SK-N-SH treated with all-trans-retinoic acid at 6 μM for 48 hours (cell line): ENCODE measurements around the gene CRYGB.

ENCODE experiments used
- ATAC-seq: fragments of 200-7000 bp; cut with Tn5 transposase; 3 replicates; pipeline ENCODE4 v1.9.1; 2020; ENCODE audit warnings: mild to moderate bottlenecking, moderate library complexity
- BACH2 ChIP-seq: fragments of 250-450 bp; sonication (Bioruptor Pico); IDR thresholded peaks from 2 replicates; pipeline ENCODE4 v1.9.0; 2021; ENCODE audit warnings: mild to moderate bottlenecking, borderline replicate concordance
- CSDC2 ChIP-seq: fragments of 250-450 bp; sonication (Bioruptor Pico); IDR thresholded peaks from 2 replicates; pipeline ENCODE4 v1.5.0; 2020; ENCODE audit warnings: mild to moderate bottlenecking, moderate library complexity
- ESRRG ChIP-seq: fragments of 250-450 bp; sonication (Bioruptor Pico); IDR thresholded peaks from 2 replicates; pipeline ENCODE4 v1.6.1; 2021; ENCODE audit warnings: mild to moderate bottlenecking
- ISL1 ChIP-seq: fragments of 250-450 bp; sonication (Bioruptor Pico); IDR thresholded peaks from 2 replicates; pipeline ENCODE4 v2.1.2; 2022; ENCODE audit warnings: mild to moderate bottlenecking, moderate library complexity
- OSR1 ChIP-seq: fragments of 250-450 bp; sonication (Bioruptor Pico); IDR thresholded peaks from 2 replicates; pipeline ENCODE4 v1.8.0; 2022; ENCODE audit warnings: moderate library complexity, mild to moderate bottlenecking, inconsistent platforms
- PPARA ChIP-seq: fragments of 250-450 bp; sonication (Bioruptor Pico); IDR thresholded peaks from 2 replicates; pipeline ENCODE4 v1.5.0; 2020; ENCODE audit warnings: mild to moderate bottlenecking, borderline replicate concordance
- RARB ChIP-seq: fragments of 250-450 bp; sonication (Bioruptor Pico); IDR thresholded peaks from 2 replicates; pipeline ENCODE4 v1.8.0; 2021; ENCODE audit warnings: mild to moderate bottlenecking, moderate library complexity
- SNAI2 ChIP-seq: fragments of 250-450 bp; sonication (Bioruptor Pico); IDR thresholded peaks from 2 replicates; pipeline ENCODE4 v1.5.0; 2020; ENCODE audit warnings: mild to moderate bottlenecking, moderate library complexity
- TOX ChIP-seq: fragments of 250-450 bp; sonication (Bioruptor Pico); IDR thresholded peaks from 2 replicates; pipeline ENCODE4 v1.8.0; 2021; ENCODE audit warnings: mild to moderate bottlenecking, moderate library complexity, borderline replicate concordance
- ZFP3 ChIP-seq: fragments of 250-450 bp; sonication (Bioruptor Pico); IDR thresholded peaks from 2 replicates; pipeline ENCODE4 v1.5.0; 2020; ENCODE audit warnings: mild to moderate bottlenecking, moderate library complexity
- ZFP30 ChIP-seq: fragments of 450-650 bp; formaldehyde crosslinking; IDR thresholded peaks from 2 replicates; pipeline ENCODE4 v1.5.0; 2022; ENCODE audit warnings: mild to moderate bottlenecking, moderate library complexity
- ZNF565 ChIP-seq: fragments of 450-650 bp; formaldehyde crosslinking; conservative IDR thresholded peaks from 2 replicates; pipeline ENCODE4 v1.5.0; 2020; ENCODE audit warnings: low read depth, mild to moderate bottlenecking, moderate library complexity
- ZNF70 ChIP-seq: fragments of 450-650 bp; formaldehyde crosslinking; IDR thresholded peaks from 2 replicates; pipeline ENCODE4 v1.5.0; 2020; ENCODE audit warnings: mild to moderate bottlenecking, moderate library complexity
- ZNF8 ChIP-seq: fragments of 450-650 bp; formaldehyde crosslinking; IDR thresholded peaks from 2 replicates; pipeline ENCODE4 v1.5.0; 2020; ENCODE audit warnings: mild to moderate bottlenecking, moderate library complexity
- TF ChIP-seq, protein P1 (sequence below): fragments of 250-450 bp; sonication (Bioruptor Pico); IDR thresholded peaks from 2 replicates; pipeline ENCODE4 v1.5.1; 2021; ENCODE audit warnings: mild to moderate bottlenecking, moderate library complexity
- TF ChIP-seq, protein P2 (sequence below): fragments of 250-450 bp; sonication (Bioruptor Pico); IDR thresholded peaks from 2 replicates; pipeline ENCODE4 v1.5.0; 2020; ENCODE audit warnings: mild to moderate bottlenecking, moderate library complexity
- TF ChIP-seq, protein P3 (sequence below): fragments of 250-450 bp; sonication (Bioruptor Pico); IDR thresholded peaks from 2 replicates; pipeline ENCODE4 v1.8.0; 2020; ENCODE audit warnings: mild to moderate bottlenecking, moderate library complexity, borderline replicate concordance
- TF ChIP-seq, protein P4 (sequence below): fragments of 250-450 bp; sonication (Bioruptor Pico); IDR thresholded peaks from 2 replicates; pipeline ENCODE4 v1.5.1; 2020; ENCODE audit warnings: low read depth, mild to moderate bottlenecking, moderate library complexity
- TF ChIP-seq, protein P5 (sequence below): fragments of 250-450 bp; sonication (Bioruptor Pico); IDR thresholded peaks from 2 replicates; pipeline ENCODE4 v1.8.0; 2021; ENCODE audit warnings: low read depth, mild to moderate bottlenecking, moderate library complexity, borderline replicate concordance

Gene CRYGB

DNA sequence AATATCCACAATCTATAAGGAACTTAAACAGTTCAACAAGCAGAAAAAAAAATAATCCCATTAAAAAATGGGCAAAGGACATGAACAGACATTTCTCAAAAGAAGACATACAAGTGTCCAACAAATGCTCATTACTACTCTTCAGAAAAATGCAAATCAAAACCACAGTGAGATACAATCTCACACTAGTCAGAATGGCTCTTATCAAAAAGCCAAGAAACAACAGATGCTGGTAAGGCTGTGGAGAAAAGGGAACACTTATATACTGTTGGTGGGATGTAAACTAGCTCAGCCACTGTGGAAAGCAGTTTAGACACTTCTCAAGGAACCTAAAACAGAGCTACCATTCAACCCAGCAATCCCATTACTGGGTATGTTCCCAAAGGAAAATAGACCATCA is 7.2 kb upstream of the CRYGB start:
- TF ChIP-seq OSR1 (CRISPR knock-in tag) (no peak), ZNF70 (CRISPR knock-in tag) (no peak), SNAI2 (CRISPR knock-in tag) (no peak), TOX (CRISPR knock-in tag) (no peak), RARB (CRISPR knock-in tag) (no peak)
- TF ChIP-seq, protein P1, sequence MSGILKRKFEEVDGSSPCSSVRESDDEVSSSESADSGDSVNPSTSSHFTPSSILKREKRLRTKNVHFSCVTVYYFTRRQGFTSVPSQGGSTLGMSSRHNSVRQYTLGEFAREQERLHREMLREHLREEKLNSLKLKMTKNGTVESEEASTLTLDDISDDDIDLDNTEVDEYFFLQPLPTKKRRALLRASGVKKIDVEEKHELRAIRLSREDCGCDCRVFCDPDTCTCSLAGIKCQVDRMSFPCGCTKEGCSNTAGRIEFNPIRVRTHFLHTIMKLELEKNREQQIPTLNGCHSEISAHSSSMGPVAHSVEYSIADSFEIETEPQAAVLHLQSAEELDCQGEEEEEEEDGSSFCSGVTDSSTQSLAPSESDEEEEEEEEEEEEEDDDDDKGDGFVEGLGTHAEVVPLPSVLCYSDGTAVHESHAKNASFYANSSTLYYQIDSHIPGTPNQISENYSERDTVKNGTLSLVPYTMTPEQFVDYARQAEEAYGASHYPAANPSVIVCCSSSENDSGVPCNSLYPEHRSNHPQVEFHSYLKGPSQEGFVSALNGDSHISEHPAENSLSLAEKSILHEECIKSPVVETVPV = no peak
- TF ChIP-seq, protein P2, sequence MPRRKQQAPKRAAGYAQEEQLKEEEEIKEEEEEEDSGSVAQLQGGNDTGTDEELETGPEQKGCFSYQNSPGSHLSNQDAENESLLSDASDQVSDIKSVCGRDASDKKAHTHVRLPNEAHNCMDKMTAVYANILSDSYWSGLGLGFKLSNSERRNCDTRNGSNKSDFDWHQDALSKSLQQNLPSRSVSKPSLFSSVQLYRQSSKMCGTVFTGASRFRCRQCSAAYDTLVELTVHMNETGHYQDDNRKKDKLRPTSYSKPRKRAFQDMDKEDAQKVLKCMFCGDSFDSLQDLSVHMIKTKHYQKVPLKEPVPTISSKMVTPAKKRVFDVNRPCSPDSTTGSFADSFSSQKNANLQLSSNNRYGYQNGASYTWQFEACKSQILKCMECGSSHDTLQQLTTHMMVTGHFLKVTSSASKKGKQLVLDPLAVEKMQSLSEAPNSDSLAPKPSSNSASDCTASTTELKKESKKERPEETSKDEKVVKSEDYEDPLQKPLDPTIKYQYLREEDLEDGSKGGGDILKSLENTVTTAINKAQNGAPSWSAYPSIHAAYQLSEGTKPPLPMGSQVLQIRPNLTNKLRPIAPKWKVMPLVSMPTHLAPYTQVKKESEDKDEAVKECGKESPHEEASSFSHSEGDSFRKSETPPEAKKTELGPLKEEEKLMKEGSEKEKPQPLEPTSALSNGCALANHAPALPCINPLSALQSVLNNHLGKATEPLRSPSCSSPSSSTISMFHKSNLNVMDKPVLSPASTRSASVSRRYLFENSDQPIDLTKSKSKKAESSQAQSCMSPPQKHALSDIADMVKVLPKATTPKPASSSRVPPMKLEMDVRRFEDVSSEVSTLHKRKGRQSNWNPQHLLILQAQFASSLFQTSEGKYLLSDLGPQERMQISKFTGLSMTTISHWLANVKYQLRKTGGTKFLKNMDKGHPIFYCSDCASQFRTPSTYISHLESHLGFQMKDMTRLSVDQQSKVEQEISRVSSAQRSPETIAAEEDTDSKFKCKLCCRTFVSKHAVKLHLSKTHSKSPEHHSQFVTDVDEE (CRISPR knock-in tag) = no peak
- TF ChIP-seq, protein P3, sequence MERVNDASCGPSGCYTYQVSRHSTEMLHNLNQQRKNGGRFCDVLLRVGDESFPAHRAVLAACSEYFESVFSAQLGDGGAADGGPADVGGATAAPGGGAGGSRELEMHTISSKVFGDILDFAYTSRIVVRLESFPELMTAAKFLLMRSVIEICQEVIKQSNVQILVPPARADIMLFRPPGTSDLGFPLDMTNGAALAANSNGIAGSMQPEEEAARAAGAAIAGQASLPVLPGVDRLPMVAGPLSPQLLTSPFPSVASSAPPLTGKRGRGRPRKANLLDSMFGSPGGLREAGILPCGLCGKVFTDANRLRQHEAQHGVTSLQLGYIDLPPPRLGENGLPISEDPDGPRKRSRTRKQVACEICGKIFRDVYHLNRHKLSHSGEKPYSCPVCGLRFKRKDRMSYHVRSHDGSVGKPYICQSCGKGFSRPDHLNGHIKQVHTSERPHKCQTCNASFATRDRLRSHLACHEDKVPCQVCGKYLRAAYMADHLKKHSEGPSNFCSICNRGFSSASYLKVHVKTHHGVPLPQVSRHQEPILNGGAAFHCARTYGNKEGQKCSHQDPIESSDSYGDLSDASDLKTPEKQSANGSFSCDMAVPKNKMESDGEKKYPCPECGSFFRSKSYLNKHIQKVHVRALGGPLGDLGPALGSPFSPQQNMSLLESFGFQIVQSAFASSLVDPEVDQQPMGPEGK (CRISPR knock-in tag) = no peak

DNA sequence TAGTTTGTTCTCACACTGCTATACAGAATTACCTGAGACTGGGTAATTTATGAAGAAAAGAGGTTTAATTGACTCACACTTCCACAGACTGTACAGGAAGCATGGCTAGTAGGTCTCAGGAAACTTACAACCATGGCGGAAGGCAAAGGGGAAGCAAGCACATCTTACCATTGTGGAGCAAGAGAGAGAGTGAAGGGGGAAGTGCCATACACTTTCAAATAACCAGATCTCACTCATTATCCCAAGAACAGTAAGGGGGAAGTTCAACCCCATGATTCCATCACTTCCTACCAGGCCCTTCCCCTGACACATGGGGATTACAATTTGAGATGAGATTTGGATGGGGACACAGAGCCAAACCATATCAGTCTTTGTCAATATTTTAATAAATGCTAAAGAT is 5.0 kb upstream of the CRYGB start:
- TF ChIP-seq ZNF8 = no peak
- TF ChIP-seq TOX (CRISPR knock-in tag) = no peak
- no peak for TF ChIP-seq SNAI2 (CRISPR knock-in tag)
- TF ChIP-seq ESRRG (CRISPR knock-in tag) = no peak
- TF ChIP-seq ZNF565 = no peak
- no peak for TF ChIP-seq BACH2 (CRISPR knock-in tag)
- TF ChIP-seq, protein P4, sequence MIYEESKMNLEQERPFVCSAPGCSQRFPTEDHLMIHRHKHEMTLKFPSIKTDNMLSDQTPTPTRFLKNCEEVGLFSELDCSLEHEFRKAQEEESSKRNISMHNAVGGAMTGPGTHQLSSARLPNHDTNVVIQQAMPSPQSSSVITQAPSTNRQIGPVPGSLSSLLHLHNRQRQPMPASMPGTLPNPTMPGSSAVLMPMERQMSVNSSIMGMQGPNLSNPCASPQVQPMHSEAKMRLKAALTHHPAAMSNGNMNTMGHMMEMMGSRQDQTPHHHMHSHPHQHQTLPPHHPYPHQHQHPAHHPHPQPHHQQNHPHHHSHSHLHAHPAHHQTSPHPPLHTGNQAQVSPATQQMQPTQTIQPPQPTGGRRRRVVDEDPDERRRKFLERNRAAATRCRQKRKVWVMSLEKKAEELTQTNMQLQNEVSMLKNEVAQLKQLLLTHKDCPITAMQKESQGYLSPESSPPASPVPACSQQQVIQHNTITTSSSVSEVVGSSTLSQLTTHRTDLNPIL (CRISPR knock-in tag) = no peak
- TF ChIP-seq ISL1 = no peak
- no peak for TF ChIP-seq PPARA
- TF ChIP-seq ZFP30 = no peak
- no peak for TF ChIP-seq OSR1 (CRISPR knock-in tag)
- TF ChIP-seq ZFP3 = no peak
- TF ChIP-seq CSDC2 (CRISPR knock-in tag) = no peak
- ATAC-seq = no peak

More for the DNA sequence above, 7.2 kb upstream of the CRYGB start:
- ATAC-seq = no peak

DNA sequence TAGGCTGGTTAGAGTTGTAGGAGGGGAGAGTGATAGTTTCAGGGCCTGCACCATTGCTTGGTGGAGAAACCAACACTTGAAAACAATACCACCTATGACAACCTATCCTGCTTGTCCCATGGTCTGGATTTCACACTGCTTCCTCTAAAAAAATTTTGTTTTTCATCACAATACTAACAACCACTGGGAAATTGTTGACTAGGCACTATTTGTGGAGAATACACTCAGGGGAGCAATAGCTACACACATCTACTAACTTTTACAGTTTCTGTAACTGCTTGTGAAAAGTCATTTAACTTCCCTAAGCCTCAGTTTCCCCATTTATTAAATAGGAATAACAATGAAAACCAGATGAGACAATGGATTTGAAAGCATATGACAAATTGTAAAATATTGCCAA is 4.1 kb upstream of the CRYGB start:
- TF ChIP-seq, protein P5, sequence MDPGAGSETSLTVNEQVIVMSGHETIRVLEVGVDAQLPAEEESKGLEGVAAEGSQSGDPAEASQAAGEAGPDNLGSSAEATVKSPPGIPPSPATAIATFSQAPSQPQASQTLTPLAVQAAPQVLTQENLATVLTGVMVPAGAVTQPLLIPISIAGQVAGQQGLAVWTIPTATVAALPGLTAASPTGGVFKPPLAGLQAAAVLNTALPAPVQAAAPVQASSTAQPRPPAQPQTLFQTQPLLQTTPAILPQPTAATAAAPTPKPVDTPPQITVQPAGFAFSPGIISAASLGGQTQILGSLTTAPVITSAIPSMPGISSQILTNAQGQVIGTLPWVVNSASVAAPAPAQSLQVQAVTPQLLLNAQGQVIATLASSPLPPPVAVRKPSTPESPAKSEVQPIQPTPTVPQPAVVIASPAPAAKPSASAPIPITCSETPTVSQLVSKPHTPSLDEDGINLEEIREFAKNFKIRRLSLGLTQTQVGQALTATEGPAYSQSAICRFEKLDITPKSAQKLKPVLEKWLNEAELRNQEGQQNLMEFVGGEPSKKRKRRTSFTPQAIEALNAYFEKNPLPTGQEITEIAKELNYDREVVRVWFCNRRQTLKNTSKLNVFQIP (CRISPR knock-in tag) = no peak
- TF ChIP-seq OSR1 (CRISPR knock-in tag) = no peak
- no peak for TF ChIP-seq ZNF70 (CRISPR knock-in tag)
- no peak for TF ChIP-seq CSDC2 (CRISPR knock-in tag)
- no peak for TF ChIP-seq ISL1
- TF ChIP-seq, protein P3 (CRISPR knock-in tag) = no peak
- no peak for TF ChIP-seq BACH2 (CRISPR knock-in tag)
- TF ChIP-seq RARB (CRISPR knock-in tag) = no peak
- no peak for TF ChIP-seq TOX (CRISPR knock-in tag)
- no peak for TF ChIP-seq ZFP30
- ATAC-seq = no peak
